Measurements from ENCODE around the gene CTNNBIP1.

Gene CTNNBIP1

GRCh38 chr1:9853249-9853595, 56.8 kb downstream of the CTNNBIP1 start:
- DNase-seq (ENCODE audit: low read depth in 2 of 2) = no peak

DNA sequence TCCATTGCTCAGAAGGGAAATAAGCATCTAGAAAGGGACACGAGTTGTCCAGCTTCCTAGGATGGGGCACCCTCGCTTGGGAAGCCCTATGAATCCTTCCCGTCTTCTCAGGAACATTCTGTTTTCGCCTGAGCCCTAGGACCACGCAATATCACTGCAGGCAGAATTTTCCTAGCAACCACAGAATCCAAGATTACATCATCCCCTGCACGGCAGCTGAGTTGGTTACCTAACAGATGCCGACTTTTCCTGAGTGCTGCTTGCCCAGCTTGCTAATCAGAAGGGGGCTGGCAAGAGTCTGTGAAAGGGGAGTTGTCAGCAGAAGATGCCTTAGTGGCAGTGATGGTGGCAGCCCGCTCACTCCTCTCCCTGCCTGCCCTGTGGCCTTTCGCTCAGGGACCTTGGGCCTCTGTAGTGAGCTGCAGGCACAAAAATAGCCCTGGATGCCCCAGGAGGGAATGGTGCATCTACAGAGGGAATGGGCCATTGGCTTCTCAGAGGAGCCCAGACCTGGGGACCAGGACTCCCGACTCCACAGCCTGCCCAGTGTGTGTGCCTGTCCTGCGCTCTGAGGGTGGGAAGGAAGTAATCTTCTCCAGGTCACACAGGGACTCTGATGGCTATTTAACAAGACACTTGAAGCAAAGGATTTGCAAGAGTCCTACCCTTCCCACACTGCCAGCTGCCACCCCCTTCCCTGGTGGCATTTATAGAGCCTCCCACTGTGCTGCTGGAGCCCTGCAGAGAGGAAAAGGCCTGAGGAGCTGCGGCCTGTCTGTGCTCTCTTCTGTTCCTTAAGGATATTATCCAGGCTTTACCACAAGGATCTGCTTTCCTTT, 57.4 kb downstream of the CTNNBIP1 start:
- no peak for DNase-seq (ENCODE audit: low read depth in 2 of 2)

GRCh38 chr1:9852004-9852403, 58.1 kb downstream of the CTNNBIP1 start:
- no peak for DNase-seq (ENCODE audit: low read depth in 2 of 2)

DNA sequence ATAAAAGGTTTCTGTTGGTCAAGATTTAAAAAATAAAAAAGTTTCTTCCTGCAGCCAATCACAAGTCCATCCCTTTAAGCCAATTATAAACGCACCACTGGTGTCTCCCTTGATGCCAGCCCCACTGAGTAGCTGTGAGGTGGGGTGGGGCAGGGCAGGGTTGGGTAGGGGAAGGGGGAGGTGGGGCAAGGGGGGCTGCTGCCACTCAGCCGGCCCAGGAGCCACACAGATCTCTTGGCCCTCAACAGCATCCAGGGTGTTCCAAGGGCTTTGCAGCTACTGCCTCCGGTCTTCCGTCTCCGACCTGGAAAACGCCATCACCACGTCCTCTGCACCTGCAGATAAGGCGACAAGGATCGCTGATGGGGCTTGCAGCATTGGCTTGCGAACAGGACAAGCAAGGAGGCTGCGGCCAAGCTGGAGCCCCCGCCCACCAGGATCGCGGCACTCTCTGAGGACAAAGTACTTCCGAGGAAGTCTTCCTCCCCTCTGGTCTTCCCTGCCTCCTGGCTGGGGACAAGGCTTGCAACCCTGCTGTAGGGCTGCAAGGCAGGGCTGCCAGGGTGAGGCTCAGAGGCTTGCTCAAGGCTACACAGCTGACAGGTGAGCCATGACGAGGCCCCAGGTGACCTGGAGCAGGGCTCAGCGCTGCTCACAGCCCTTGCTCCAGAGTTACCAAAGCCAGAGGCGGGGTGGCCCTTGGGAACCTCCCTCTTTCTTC, 59.5 kb downstream of the CTNNBIP1 start:
- no peak for DNase-seq (ENCODE audit: low read depth in 2 of 2)

DNA sequence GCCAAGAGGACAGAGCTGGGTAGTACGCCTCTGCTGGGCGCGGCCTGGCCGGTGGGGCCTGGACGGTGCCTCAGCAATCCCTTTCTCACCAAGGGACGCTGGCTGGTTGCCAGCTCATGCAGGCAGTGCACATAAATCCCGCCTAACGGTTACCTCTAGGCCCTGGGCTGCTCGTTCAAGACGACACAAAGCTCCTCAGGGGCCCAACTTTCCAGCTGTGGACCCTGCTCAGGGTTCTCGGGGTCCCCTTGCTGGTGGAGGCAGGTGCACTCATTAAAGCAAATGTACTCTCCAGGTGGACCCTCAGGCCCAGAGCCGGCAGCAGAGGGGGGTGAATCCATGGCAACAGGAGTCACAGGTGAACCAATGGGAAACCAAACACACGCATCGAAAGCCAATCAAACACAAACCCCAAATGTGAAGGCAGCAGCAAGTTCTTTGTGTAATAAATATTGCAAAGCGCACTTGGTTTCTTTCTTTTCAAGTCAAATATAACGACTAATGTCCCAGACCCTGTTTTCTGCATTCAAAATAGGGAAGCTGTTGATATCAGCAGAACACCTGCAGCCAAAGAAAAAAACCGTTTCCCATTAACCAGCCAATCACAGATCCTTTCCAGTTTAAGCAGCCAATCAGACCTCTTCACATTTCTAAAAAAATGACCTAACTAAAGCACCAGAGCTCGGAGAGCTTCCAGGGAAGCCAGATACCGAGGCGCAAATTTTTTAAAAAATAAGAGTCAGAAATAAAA, 60.2 kb downstream of the CTNNBIP1 start:
- DNase-seq (ENCODE audit: low read depth in 2 of 2) = no peak

DNA sequence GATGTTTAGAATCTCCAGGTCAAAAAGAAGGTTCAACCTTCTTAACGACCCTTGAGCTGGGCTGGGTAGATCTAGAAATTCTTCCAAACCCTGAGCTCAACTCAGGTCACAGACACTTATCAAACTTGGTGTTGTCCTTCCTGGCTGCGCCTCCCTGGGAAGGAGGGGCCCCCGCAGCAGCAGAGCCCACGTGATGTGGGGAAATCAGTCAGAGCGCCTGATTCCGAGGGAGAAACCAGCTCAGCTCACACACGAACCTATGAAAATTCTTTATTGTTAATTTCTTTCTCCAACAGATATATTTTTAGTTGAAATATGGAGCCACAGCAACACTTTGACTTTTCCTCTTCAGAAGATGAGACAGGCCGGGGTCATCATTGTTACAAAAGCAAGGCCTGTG, 62.0 kb downstream of the CTNNBIP1 start:
- DNase-seq (ENCODE audit: low read depth in 2 of 2) = no peak

DNA sequence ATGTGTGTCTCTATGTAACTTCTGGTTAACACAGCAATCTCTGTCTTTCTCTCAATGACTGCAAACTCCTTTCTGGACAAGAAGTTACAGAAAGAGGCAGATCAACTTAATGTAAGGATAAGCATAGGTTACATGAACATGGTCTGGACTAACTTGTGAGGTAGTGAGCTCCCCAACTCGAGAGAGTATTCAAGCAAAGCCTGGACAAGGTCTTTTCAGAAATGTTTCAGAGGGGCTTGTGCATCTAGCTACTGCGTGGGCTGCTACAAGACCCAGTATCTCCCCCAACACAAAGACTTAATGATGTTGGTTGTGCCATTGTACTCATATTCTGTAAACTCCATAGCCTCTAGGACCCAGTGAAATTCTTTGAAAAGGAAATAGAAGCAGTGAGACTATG, 62.8 kb downstream of the CTNNBIP1 start:
- DNase-seq (ENCODE audit: low read depth in 2 of 2) = no peak

- DNase-seq (ENCODE audit: low read depth in 2 of 2) = no peak
Measured at GRCh38 chr1:9846611-9847171, 63.4 kb downstream of the CTNNBIP1 start.

DNA sequence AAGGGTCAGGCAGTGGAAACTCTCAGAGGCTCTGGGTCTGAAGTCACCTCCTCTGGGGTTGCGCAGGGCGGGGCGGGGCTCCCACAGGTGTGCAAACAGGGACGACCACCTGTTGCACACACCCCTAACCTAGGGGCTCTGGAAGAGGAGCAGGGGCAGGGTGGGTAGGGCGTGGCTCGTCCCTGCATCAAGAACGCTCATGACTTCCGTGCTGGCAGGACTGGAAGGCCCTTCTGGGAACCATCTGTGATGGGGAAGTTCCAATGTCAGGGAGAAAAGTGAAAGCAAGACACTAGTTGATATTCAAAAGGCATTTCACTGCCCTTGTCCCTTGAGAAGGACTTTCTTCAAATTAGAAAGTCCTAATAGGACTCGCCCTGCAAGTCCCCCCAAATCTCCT, 64.2 kb downstream of the CTNNBIP1 start:
- no peak for DNase-seq (ENCODE audit: low read depth in 2 of 2)

- no peak for DNase-seq (ENCODE audit: low read depth in 2 of 2)
Measured at GRCh38 chr1:9844756-9845155, 65.3 kb downstream of the CTNNBIP1 start.

DNA sequence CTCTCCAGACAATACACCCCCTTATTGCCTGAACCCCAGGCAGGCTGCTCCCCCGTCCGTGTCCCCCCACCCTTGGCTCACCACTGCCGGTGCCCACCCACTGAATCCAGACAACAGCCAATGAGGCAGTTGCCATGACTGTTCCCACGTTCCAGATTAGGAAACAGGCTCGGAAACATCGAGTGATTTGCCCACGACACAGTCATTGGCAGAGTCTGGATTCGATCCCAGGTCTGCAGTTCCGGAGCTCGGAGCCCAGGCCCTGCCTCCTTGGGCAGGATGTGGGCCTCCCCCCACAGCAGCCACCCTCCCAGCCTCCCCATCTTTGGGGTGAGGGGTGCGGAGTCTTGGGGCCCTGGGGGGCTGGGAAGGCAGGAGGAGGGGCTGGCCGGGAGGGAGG, 66.0 kb downstream of the CTNNBIP1 start:
- no peak for DNase-seq (ENCODE audit: low read depth in 2 of 2)

- DNase-seq (ENCODE audit: low read depth in 2 of 2) = no peak
Measured at GRCh38 chr1:9843576-9843945, 66.5 kb downstream of the CTNNBIP1 start.

DNA sequence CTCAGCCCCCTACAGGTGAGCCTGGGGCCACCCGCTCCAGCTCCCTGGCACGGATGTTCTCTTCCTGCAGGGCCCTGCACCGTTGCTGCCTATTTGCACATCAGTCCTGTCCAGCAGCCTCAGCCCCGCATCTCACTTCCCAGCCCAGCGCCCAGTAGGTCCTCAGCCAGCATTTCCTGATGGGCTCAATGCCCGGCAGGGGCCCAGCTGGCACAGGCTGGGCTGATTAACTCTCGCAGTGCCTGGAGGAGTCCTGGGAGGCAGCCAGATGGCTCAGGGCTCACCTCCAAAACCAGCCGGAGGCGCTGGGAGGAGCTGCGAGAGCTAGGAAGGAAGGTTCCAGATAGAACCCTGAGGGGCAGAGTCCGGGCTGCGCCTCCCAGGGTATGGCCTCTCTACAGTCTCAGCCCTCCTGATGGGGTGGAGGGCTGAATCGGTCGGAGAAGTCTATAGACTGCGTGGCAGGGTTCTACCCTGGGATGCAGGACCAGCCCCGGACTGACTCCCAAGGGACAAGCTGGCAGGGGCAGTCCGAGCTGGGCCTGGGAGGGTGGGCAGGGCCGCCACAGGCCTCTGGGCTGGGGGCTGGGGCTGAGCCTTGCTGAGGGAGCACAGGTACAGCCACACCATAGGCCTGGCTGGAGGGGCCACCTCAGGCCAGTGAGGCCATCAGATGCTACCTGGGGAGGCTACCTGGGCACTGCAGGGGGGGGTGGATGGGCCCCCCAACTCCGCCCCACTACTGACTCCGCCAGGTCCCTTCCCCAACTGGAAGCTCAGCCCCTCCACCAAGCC, 67.1 kb downstream of the CTNNBIP1 start:
- DNase-seq (ENCODE audit: low read depth in 2 of 2) = no peak

GRCh38 chr1:9842073-9842711, 67.9 kb downstream of the CTNNBIP1 start:
- DNase-seq (ENCODE audit: low read depth in 2 of 2) = no peak

DNA sequence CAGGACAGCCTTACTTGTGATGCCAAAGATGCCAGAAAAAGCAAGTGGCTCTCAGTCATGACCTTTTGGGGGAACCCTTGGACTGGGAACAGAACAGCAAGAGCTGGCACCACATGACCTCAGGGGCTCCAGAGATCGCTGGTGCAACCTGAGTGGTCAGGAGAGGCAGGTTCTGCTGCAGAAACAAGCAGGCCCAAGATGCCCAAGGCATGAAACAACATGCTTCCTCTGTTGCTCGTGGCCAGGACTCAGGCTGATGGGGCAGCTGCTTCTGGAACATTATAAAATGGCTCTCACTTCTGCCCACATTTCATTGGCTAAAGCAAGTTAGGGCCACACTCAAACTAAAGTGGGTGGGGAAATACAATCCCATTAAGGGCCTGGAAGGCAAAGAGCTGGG, 68.6 kb downstream of the CTNNBIP1 start:
- no peak for DNase-seq (ENCODE audit: low read depth in 2 of 2)

- no peak for DNase-seq (ENCODE audit: low read depth in 2 of 2)
Measured at GRCh38 chr1:9840176-9840575, 69.9 kb downstream of the CTNNBIP1 start.

- no peak for DNase-seq (ENCODE audit: low read depth in 2 of 2)
Measured at GRCh38 chr1:9838946-9839345, 71.1 kb downstream of the CTNNBIP1 start.

DNA sequence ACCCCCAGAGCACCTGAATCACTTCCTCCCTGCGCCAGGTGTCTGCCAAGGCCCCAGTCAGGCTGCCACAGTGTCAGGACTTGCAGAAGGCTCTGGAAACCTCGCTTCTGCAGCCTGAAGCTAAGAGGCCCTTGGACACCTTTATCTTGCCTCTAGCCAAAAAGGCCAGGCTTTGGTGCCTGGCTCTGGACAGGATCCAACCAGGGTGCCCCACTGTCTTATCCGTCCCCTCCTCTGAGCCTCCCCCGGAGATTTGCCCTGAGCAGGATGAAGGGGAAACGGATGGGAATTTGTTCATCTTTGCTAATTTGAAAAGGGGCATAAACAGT, 73.5 kb downstream of the CTNNBIP1 start:
- no peak for DNase-seq (ENCODE audit: low read depth in 2 of 2)

- DNase-seq (ENCODE audit: low read depth in 2 of 2) = no peak
Measured at GRCh38 chr1:9835758-9836631, 74.1 kb downstream of the CTNNBIP1 start.

GRCh38 chr1:9835404-9835757, 74.7 kb downstream of the CTNNBIP1 start:
- DNase-seq (ENCODE audit: low read depth in 2 of 2) = no peak
